Stimulated activated CD8-positive, alpha-beta memory T cell treated with anti-CD3 and anti-CD28 coated beads, Interleukin-7, amount 100 ng/mL, for 1 hour (primary cell): ENCODE measurements around the gene C1QTNF2.
"Not testable (repeated sequence)": the region's sequence is repeated elsewhere in the genome, so short reads cannot be mapped to it uniquely, and the experiment has no call there.

ENCODE experiments used
- DNase-seq, 2 donors: peaks; one replicate each; pipeline ENCODE4 v3.0.0-alpha.2; 2020; ENCODE audit warnings: low read depth in 2 of 2

Gene C1QTNF2

GRCh38 chr5:160341309-160341870 is 29.0 kb downstream of the C1QTNF2 start:
- DNase-seq, result no peak

GRCh38 chr5:160340513-160340912 is 29.9 kb downstream of the C1QTNF2 start:
- DNase-seq, result not testable (repeated sequence)

- DNase-seq, result no peak
Observed at GRCh38 chr5:160339406-160340130, 30.9 kb downstream of the C1QTNF2 start.

- not testable (repeated sequence) for DNase-seq
Observed at GRCh38 chr5:160334716-160335115, 35.7 kb downstream of the C1QTNF2 start.

DNA sequence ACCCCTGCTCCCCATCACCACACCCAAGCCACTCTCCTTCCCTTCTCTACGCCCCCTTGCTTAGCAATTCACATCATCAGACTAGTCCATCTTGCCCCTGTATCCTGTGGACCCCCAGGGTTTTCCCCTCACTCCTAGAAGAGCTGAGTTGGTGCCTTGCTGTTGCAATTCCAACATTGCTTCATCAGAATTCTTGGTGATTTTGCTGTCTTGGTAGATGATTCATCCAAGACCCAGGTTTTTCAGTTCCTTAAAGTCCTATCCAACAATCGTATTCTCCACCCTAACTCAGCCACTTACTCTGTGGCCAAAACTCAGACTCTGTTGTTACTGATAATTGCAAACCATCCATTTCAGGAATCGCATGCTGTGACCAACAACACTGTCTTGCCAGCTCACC is 36.7 kb downstream of the C1QTNF2 start:
- DNase-seq, result no peak

- DNase-seq, result no peak
Observed at GRCh38 chr5:160330212-160330611, 40.2 kb downstream of the C1QTNF2 start.

- no peak for DNase-seq
Observed at GRCh38 chr5:160327818-160328217, 42.6 kb downstream of the C1QTNF2 start.

GRCh38 chr5:160326981-160327380 is 43.4 kb downstream of the C1QTNF2 start:
- no peak for DNase-seq

DNA sequence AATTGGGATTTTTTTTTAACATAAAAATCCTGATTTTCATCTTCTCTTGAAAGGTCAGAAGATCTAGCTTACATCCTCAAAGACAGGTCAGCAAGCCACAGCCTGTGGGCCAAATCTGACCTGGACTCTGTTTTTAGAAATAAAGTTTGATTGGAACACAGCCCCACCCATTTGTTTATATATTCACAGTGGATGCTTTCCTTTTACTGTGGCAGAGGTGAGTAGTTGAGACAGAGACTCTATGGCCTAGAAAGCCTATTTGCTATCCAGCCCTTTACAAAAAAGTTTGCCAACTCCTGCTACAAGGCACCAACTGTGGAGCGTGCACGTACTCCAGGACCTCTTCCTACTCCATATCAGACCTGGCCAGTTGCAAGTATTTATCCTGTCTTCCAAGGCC is 44.7 kb downstream of the C1QTNF2 start:
- no peak for DNase-seq

DNA sequence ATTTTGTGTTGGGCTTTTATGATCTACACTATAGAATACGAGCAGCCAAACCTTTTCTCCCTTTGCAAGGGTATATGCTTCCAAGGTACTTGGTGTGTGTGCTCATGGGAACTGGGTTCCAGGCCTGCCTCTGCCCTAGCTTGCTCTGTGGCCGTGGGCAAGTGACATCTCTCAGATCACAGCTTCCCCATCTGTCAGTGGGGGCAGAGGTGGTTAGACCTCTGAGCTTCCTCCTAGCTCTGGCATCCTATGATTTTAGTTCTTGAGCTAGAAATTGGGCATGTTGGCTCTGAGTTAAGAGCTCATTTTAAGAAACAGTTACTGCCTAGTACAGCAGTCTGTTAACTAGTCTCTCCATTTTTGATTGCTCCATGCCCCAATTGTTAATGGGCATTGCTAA is 45.5 kb downstream of the C1QTNF2 start:
- DNase-seq, result no peak

DNA sequence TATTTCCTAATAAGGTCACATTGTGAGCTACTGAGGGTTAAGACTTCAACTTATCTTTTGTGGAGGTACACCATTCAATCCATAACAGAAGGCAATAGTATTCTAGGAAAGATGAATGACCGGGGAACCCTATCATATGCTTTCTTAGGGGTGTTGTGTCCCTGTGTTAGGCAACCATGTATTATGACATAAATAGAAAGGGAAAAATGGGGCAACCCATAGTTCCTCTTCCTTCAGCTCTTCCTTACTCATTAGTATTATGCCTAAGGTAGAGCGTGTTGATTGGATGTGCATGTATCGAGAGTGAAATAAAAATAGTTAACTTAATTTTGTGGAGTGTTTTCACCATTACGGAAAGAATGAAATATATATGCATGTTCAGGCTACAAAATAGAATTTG is 52.0 kb downstream of the C1QTNF2 start:
- no peak for DNase-seq

- DNase-seq, result no peak
Observed at GRCh38 chr5:160317434-160317833, 53.0 kb downstream of the C1QTNF2 start.

DNA sequence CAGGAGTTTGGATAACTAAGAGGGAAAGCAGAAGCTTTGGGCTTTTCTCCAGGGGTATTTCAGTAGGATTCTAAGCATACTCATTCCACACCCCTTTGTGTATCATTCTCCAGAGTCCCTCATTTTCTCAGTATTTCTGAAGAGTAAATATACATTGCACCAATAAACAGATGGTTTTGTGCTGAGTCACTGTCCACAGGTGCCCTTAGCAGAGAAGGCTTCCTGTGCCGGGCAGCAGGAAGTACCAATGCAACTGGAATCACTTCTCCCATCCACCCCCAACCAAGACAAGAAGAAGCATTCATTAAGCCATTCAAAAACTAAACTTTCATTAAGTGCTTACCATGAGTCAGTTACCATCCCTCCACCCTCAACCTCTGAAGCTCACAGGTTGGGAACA is 54.5 kb downstream of the C1QTNF2 start:
- DNase-seq, result no peak

GRCh38 chr5:160312960-160313727 is 57.3 kb downstream of the C1QTNF2 start:
- no peak for DNase-seq

- DNase-seq, result no peak
Observed at GRCh38 chr5:160312134-160312959, 58.1 kb downstream of the C1QTNF2 start, which contains the start of gene CCNJL. Gene CCNJL (minus strand): TSS chr5:160312564. CDS start chr5:160311923, 641 bp downstream.

GRCh38 chr5:160311491-160312133 is 58.8 kb downstream of the C1QTNF2 start:
- DNase-seq, result no peak

DNA sequence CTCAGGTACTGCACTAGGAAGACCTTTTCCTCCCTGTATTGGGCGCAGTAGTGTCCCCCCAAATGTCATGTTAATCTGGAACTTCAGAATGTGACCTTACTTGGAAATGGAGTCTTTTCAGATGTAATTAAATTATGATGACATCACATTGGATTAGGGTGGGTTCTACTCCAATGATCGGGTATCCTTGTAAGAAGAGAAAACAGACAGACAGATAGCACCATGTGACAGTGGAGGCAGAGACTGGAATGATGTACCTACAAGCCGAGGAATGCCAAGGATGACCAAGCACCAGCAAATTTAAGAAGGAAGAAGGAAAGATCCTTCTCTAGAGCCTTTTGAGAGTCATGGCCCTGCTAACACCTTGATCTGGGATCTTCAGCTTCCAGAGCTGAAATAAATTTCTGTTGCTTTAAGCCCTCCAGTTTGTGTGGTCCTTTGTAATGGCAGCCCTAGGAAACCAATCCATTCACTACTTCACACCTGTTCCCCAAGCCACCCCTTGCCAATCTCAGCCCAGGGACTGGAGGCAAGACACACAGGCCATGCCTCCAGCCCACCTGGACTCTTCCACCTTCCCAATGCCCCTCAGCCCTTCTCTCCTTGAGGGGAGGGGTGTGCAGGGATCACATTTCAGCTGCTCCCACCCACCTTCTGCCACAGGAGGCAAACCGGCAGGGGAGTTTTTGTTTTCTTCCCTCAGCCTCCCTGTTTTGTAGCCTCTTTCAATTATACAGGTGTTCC is 59.7 kb downstream of the C1QTNF2 start:
- DNase-seq, result no peak

GRCh38 chr5:160310140-160310539 is 60.3 kb downstream of the C1QTNF2 start:
- no peak for DNase-seq

- DNase-seq, result no peak
Observed at GRCh38 chr5:160306696-160307095, 63.7 kb downstream of the C1QTNF2 start.

- DNase-seq, result no peak
Observed at GRCh38 chr5:160305319-160305718, 65.1 kb downstream of the C1QTNF2 start.

DNA sequence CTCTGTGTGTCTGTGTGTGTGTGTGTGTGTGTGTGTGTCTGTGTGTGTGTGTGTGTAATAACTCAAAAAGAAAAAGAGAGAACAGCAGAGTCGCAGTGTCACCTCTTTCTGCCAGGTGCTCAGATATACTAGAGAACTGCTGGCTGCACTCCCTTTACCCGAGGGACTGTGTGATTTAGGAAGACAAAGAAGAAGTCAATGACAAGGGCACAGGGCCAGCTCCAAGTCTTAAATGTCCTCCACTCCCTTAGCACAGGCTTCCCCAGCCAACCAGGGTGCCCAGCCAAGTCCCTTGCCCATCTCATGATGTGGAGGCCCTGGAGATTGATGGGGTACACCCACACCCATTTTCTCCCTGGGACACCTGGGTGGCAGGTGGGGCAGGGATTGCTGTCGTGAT is 66.7 kb downstream of the C1QTNF2 start:
- no peak for DNase-seq
